ENCODE results near the gene DHRS7. TPM values are rescaled to one million over a fixed set of nuclear protein-coding genes. Genes with fewer than 3 reads are reported as not detected.

DHRS7 gene
- total and polyA plus RNA-seq, 3 experiments from 2014 or later: 79.8 to 272 (median 80.6) TPM

GRCh38 chr14:60160422-60160821 lies 4.8 kb downstream of the DHRS7 start:
- Histone ChIP-seq H3K27ac (ENCODE audit: low read depth, low read length) (no peak overlapping the region), H3K36me3 (ENCODE audit: insufficient read depth, low read length) (peaks cover 4% of the 10 kb centered on the region), H3K27me3 (ENCODE audit: insufficient read depth, low read length, poor library complexity, severe bottlenecking) (no peaks in the 10 kb centered on the region), H3K9me3 (ENCODE audit: low read length) (no peaks in the 10 kb centered on the region), H3K4me3 (ENCODE audit: low read length) (no peak overlapping the region), H3K4me1 (ENCODE audit: insufficient read depth, low read length) (peaks cover 29% of the 10 kb centered on the region)
- ChIA-PET POLR2A (interaction anchor here (1.2 to 1.5 kb wide), 2 partner anchors 9 to 89 kb away, joined by 3 to 4 read pairs; partner anchors contain the start of gene PPM1A), CTCF (interaction anchor here (1.1 to 1.7 kb wide), 2 partner anchors 9 to 195 kb away, joined by 3 read pairs; no protein-coding TSS in a partner anchor)
- peak overlapping the region in 7 of 8 donors; percentile 39 to 98 (median 75) for H3K27ac Mint-ChIP-seq
- H3K4me1 Mint-ChIP-seq: peaks cover 78 to 91% (median 84%) of the 10 kb centered on the region in 3 donors
- no peaks in the 10 kb centered on the region for H3K27me3 Mint-ChIP-seq
- peak overlapping the region in 1 of 7 donors; percentile 26 for H3K4me3 Mint-ChIP-seq
- H3K9me3 Mint-ChIP-seq: no peaks in the 10 kb centered on the region
- H3K36me3 Mint-ChIP-seq: peaks cover 0 to 44% (median 5%) of the 10 kb centered on the region in 3 donors
- no peak for DNase-seq

DNA sequence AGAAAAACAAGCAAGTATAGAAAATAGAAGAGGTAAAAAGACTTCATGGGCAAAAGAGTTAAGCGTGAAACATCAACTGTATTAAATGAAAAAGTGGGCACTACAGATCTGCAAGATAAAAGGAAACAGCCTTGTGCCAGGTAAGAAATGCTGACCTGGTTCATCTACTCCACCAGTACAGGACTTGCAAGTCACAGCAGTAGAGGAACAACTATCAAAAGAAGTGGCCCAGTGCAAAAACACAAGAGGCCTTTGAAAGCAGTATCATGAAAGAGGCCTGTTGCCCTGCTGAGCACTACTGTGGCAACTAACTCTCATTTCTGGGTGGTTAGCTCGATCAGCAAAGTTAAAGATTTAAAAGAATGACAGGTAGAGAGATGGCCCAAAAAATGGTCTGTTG lies 10.5 kb downstream of the DHRS7 start:
- Histone ChIP-seq H3K4me3 (ENCODE audit: low read length) (no peak overlapping the region), H3K27me3 (ENCODE audit: insufficient read depth, low read length, poor library complexity, severe bottlenecking) (no peaks in the 10 kb centered on the region), H3K36me3 (ENCODE audit: insufficient read depth, low read length) (peaks cover 18% of the 10 kb centered on the region), H3K9me3 (ENCODE audit: low read length) (no peaks in the 10 kb centered on the region), H3K27ac (ENCODE audit: low read depth, low read length) (no peak overlapping the region), H3K4me1 (ENCODE audit: insufficient read depth, low read length) (peaks cover 47% of the 10 kb centered on the region)
- H3K4me3 Mint-ChIP-seq: peak overlapping the region in 6 of 7 donors; percentile 7 to 78 (median 22)
- H3K27ac Mint-ChIP-seq: peak overlapping the region; percentile 56 to 97 (median 83)
- no peaks in the 10 kb centered on the region for H3K27me3 Mint-ChIP-seq
- peaks cover 14 to 70% (median 16%) of the 10 kb centered on the region in 3 donors for H3K36me3 Mint-ChIP-seq
- no peak for DNase-seq
- no peaks in the 10 kb centered on the region for H3K9me3 Mint-ChIP-seq
- POLR2A ChIA-PET: interaction anchor here (1.2 to 1.5 kb wide), 2 partner anchors 9 to 10 kb away, joined by 4 read pairs; partner anchors contain the start of gene DHRS7
- peaks cover 74 to 87% (median 82%) of the 10 kb centered on the region in 3 donors for H3K4me1 Mint-ChIP-seq
- CTCF ChIA-PET: interaction anchor here (3.1 kb wide), 1 partner anchor 10 kb away, joined by 15 read pairs; the partner anchor contains the start of gene DHRS7

- CTCF ChIA-PET: interaction anchor here (1.1 to 3.1 kb wide), 2 partner anchors 11 to 30 kb away, joined by 3 to 15 read pairs; partner anchors contain the start of gene DHRS7
- no peak overlapping the region for H3K4me3 ChIP-seq (ENCODE audit: low read length)
These were observed 11.2 kb downstream of the DHRS7 start for GRCh38 chr14:60153991-60154390.

DNA sequence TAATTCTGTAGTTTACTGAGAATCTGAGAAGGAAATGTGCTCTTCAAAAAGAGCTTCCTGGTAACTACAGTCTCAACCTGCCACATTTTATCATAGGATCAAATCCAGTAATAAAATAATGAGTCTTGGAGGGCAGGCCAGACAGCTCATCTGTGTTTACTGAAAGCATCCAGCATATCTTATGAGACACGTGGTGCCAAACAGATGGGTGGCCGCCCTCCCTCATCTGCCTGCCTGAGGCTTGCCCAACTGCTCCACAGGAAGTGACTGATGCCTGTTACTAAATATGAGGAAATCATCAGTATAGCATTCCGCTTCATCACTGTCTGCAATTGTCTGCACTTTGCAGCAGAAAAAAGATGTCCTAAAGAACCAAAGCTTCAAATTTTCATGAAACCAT lies 13.5 kb downstream of the DHRS7 start:
- no peaks in the 10 kb centered on the region for H3K27me3 ChIP-seq (ENCODE audit: insufficient read depth, low read length, poor library complexity, severe bottlenecking)
- no peak overlapping the region for H3K4me3 ChIP-seq (ENCODE audit: low read length)
- peak overlapping the region in 6 of 7 donors; percentile 14 to 57 (median 42) for H3K4me3 Mint-ChIP-seq
- peak overlapping the region; percentile 30 for H3K27ac ChIP-seq (ENCODE audit: low read depth, low read length)
- H3K4me1 Mint-ChIP-seq: peaks cover 52 to 57% (median 53%) of the 10 kb centered on the region in 3 donors
- peaks cover 22% of the 10 kb centered on the region for H3K36me3 ChIP-seq (ENCODE audit: insufficient read depth, low read length)
- peak; percentile 50 to 81 (median 63) for DNase-seq
- H3K9me3 ChIP-seq (ENCODE audit: low read length): no peaks in the 10 kb centered on the region
- no peaks in the 10 kb centered on the region for H3K27me3 Mint-ChIP-seq
- ChIA-PET CTCF (interaction anchor here (0.9 to 1.5 kb wide), 3 partner anchors 9 to 86 kb away, joined by 3 to 8 read pairs (median 3); partner anchors contain the start of gene DHRS7), POLR2A (interaction anchor here (0.5 to 2.1 kb wide), 4 partner anchors 8 to 96 kb away, joined by 3 to 17 read pairs (median 6); partner anchors contain the start of gene DHRS7)
- H3K4me1 ChIP-seq (ENCODE audit: insufficient read depth, low read length): peaks cover 38% of the 10 kb centered on the region
- peaks cover 14 to 83% (median 21%) of the 10 kb centered on the region in 3 donors for H3K36me3 Mint-ChIP-seq
- H3K9me3 Mint-ChIP-seq: no peaks in the 10 kb centered on the region
- H3K27ac Mint-ChIP-seq: peak overlapping the region; percentile 83 to 97 (median 94)

More at GRCh38 chr14:60153991-60154390, 11.2 kb downstream of the DHRS7 start:
- Mint-ChIP-seq H3K27me3 (no peaks in the 10 kb centered on the region), H3K4me3 (peak overlapping the region in 6 of 7 donors; percentile 7 to 78 (median 22)), H3K9me3 (no peaks in the 10 kb centered on the region), H3K27ac (peak overlapping the region; percentile 56 to 97 (median 83)), H3K4me1 (peaks cover 67 to 80% (median 75%) of the 10 kb centered on the region in 3 donors), H3K36me3 (peaks cover 14 to 74% (median 18%) of the 10 kb centered on the region in 3 donors)
- Histone ChIP-seq H3K27me3 (ENCODE audit: insufficient read depth, low read length, poor library complexity, severe bottlenecking) (no peaks in the 10 kb centered on the region), H3K27ac (ENCODE audit: low read depth, low read length) (no peak overlapping the region), H3K36me3 (ENCODE audit: insufficient read depth, low read length) (peaks cover 21% of the 10 kb centered on the region), H3K4me1 (ENCODE audit: insufficient read depth, low read length) (peaks cover 41% of the 10 kb centered on the region), H3K9me3 (ENCODE audit: low read length) (no peaks in the 10 kb centered on the region)
- POLR2A ChIA-PET: interaction anchor here (0.7 to 1.5 kb wide), 3 partner anchors 10 to 12 kb away, joined by 3 to 4 read pairs (median 4); partner anchors contain the start of gene DHRS7
- peak in 1 of 5 donors; percentile 7 for DNase-seq

- Histone ChIP-seq H3K9me3 (ENCODE audit: low read length) (no peaks in the 10 kb centered on the region), H3K36me3 (ENCODE audit: insufficient read depth, low read length) (no peaks in the 10 kb centered on the region), H3K4me1 (ENCODE audit: insufficient read depth, low read length) (no peaks in the 10 kb centered on the region), H3K27ac (ENCODE audit: low read depth, low read length) (no peak overlapping the region), H3K4me3 (ENCODE audit: low read length) (no peak overlapping the region), H3K27me3 (ENCODE audit: insufficient read depth, low read length, poor library complexity, severe bottlenecking) (no peaks in the 10 kb centered on the region)
- no peaks in the 10 kb centered on the region for H3K27me3 Mint-ChIP-seq
- H3K36me3 Mint-ChIP-seq: peaks cover 7 to 12% (median 10%) of the 10 kb centered on the region in 3 donors
- DNase-seq: no peak
- CTCF ChIA-PET: no interaction called here
- no peak overlapping the region for H3K4me3 Mint-ChIP-seq
- H3K9me3 Mint-ChIP-seq: no peaks in the 10 kb centered on the region
- peaks cover 0 to 4% (median 0%) of the 10 kb centered on the region in 3 donors for H3K4me1 Mint-ChIP-seq
- no peak overlapping the region for H3K27ac Mint-ChIP-seq
- POLR2A ChIA-PET: no interaction called here
These were observed 30.5 kb downstream of the DHRS7 start for GRCh38 chr14:60134702-60135101.

DNA sequence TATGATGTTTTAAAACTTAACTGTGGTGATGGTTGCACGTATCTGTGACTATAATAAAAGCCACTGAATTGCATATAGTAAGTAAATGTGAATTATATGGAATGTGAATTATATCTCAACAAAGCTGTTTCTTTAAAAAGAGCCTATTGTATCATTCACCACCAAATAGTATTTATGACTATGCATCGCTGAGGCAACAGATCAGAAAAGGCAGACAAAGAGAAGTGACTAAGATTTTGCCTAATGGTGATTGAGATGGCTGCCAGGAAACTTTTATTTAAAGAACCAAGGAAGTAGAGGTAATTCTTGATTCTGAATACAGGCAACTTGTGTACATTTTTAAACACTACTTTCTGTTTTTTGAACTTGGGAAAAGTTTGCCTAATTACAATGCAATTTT lies 31.7 kb downstream of the DHRS7 start:
- H3K4me3 ChIP-seq (ENCODE audit: low read length): no peak overlapping the region
- ChIA-PET CTCF (no interaction called here), POLR2A (no interaction called here)
- Mint-ChIP-seq H3K9me3 (no peaks in the 10 kb centered on the region), H3K4me1 (peaks cover 0 to 6% (median 0%) of the 10 kb centered on the region in 3 donors), H3K27me3 (no peaks in the 10 kb centered on the region), H3K4me3 (no peak overlapping the region), H3K27ac (no peak overlapping the region), H3K36me3 (peaks cover 7 to 16% (median 14%) of the 10 kb centered on the region in 3 donors)
- H3K9me3 ChIP-seq (ENCODE audit: low read length): no peaks in the 10 kb centered on the region
- H3K4me1 ChIP-seq (ENCODE audit: insufficient read depth, low read length): no peaks in the 10 kb centered on the region
- no peaks in the 10 kb centered on the region for H3K36me3 ChIP-seq (ENCODE audit: insufficient read depth, low read length)
- DNase-seq: no peak
- H3K27me3 ChIP-seq (ENCODE audit: insufficient read depth, low read length, poor library complexity, severe bottlenecking): no peaks in the 10 kb centered on the region
- no peak overlapping the region for H3K27ac ChIP-seq (ENCODE audit: low read depth, low read length)

DNA sequence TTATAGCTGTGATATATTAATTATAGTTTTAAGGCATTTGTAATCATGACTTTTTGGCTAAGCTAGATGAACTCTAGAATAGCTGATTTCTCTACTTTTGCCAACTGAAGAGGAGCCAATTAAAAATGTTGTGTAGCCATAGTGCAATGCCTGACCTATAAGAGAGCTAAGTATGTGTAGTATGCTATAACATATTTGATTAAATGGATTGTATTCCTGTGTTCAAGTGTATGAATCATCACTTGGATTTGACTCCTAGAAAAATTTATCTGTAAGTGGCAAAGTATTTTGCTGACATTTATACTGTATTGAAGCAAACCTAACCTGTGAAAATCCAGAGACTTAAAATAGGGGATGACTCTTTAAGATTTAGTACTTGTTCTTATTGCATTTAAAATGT lies 39.3 kb downstream of the DHRS7 start:
- Histone ChIP-seq H3K9me3 (ENCODE audit: low read length) (no peaks in the 10 kb centered on the region), H3K4me3 (ENCODE audit: low read length) (no peak overlapping the region), H3K4me1 (ENCODE audit: insufficient read depth, low read length) (no peaks in the 10 kb centered on the region), H3K27ac (ENCODE audit: low read depth, low read length) (no peak overlapping the region), H3K36me3 (ENCODE audit: insufficient read depth, low read length) (peaks cover 31% of the 10 kb centered on the region), H3K27me3 (ENCODE audit: insufficient read depth, low read length, poor library complexity, severe bottlenecking) (no peaks in the 10 kb centered on the region)
- DNase-seq: no peak
- peaks cover 45 to 69% (median 46%) of the 10 kb centered on the region in 3 donors for H3K36me3 Mint-ChIP-seq
- H3K27ac Mint-ChIP-seq: no peak overlapping the region
- H3K9me3 Mint-ChIP-seq: no peaks in the 10 kb centered on the region
- no peak overlapping the region for H3K4me3 Mint-ChIP-seq
- no peaks in the 10 kb centered on the region for H3K27me3 Mint-ChIP-seq
- peaks cover 0 to 2% (median 0%) of the 10 kb centered on the region in 3 donors for H3K4me1 Mint-ChIP-seq
- CTCF ChIA-PET: interaction anchor here (1.1 to 1.3 kb wide), 2 partner anchors 33 to 63 kb away, joined by 4 read pairs; no protein-coding TSS in a partner anchor
- POLR2A ChIA-PET: no interaction called here

DNA sequence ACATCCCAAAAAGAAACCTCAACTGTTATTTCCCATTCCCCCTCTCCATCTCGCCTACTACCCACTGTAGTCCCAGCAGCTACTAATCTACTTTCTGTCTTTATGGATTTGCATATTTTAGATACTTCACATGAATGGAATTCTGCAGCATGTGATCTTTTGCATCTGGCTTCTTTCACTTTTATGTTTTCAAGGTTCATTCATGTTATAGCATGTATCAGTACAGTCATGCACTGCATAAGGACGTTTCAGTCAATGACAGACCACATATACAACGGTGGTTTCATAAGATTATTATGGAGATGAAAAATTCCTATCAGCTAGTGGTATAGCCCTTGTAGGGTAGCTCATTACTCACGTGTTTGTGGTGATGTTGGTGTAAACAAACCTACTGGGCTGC lies 49.0 kb downstream of the DHRS7 start:
- CTCF ChIA-PET: interaction anchor here (1.5 kb wide), 1 partner anchor 23 kb away, joined by 4 read pairs; no protein-coding TSS in a partner anchor
- no peaks in the 10 kb centered on the region for H3K4me1 ChIP-seq (ENCODE audit: insufficient read depth, low read length)
- POLR2A ChIA-PET: no interaction called here
- H3K4me3 Mint-ChIP-seq: no peak overlapping the region
- no peaks in the 10 kb centered on the region for H3K9me3 ChIP-seq (ENCODE audit: low read length)
- no peak overlapping the region for H3K27ac Mint-ChIP-seq
- H3K27ac ChIP-seq (ENCODE audit: low read depth, low read length): no peak overlapping the region
- peaks cover 6 to 12% (median 9%) of the 10 kb centered on the region in 3 donors for H3K4me1 Mint-ChIP-seq
- H3K36me3 Mint-ChIP-seq: peaks cover 4 to 52% (median 17%) of the 10 kb centered on the region in 3 donors
- no peaks in the 10 kb centered on the region for H3K27me3 Mint-ChIP-seq
- no peak for DNase-seq
- peaks cover 5% of the 10 kb centered on the region for H3K36me3 ChIP-seq (ENCODE audit: insufficient read depth, low read length)
- no peaks in the 10 kb centered on the region for H3K27me3 ChIP-seq (ENCODE audit: insufficient read depth, low read length, poor library complexity, severe bottlenecking)
- H3K4me3 ChIP-seq (ENCODE audit: low read length): no peak overlapping the region
- no peaks in the 10 kb centered on the region for H3K9me3 Mint-ChIP-seq

Data from CD8-positive, alpha-beta memory T cell (primary cell).